NCI-H2107 (cell line): Measurements from ENCODE around the gene OR10J1.
"Not testable (repeated sequence)": the region's sequence is repeated elsewhere in the genome, so short reads cannot be mapped to it uniquely, and the experiment has no call there.

ENCODE experiments used
- DNase-seq: peaks from one replicate; lab custom pipeline; 2025; lab: John Stamatoyannopoulos, UW

OR10J1 gene, protein sequence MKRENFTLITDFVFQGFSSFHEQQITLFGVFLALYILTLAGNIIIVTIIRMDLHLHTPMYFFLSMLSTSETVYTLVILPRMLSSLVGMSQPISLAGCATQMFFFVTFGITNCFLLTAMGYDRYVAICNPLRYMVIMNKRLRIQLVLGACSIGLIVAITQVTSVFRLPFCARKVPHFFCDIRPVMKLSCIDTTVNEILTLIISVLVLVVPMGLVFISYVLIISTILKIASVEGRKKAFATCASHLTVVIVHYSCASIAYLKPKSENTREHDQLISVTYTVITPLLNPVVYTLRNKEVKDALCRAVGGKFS

DNA sequence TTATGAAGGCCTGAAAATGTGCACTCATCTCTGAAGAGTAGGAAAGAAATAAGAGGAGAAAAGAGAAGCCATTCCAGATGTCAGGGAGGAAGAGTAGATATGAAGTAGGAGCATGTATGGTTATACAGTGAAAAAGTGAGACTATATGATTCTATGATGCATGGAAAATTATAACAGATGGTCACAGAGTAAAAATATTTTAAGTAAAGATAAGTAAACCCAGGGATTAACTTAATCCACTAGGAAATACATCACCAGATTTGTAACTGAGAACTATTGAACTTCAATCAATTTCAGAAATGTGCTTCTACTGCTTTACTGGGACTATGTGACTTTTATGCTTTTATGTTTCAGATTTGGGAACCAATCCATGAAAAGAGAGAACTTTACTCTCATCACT is at the start of gene OR10J1:
TSS of gene OR10J1 (plus strand) at position 301 of the 400 bp plus-strand sequence. CDS start at position 371, 70 bp downstream.
- no peak for DNase-seq

DNA sequence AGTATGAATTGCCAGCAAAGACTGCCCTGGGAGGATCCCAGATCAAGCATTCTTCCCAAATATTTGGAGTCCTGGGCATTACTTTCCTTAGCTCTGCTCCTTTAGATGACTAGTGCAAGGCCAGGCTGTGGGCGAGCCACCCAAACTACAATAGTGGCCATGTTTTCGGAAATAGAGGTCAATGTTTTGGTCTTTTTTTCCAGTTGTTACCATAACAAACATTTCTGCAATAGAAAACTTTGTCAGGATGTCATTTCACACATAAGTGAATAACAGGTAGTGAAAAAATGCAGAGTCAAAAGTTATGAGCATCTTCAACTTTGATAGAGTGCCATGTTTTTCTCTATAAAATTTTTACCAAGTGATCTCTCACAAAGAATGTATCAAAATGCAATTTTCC is 32.7 kb upstream of the OR10J1 start:
- DNase-seq: no peak

DNA sequence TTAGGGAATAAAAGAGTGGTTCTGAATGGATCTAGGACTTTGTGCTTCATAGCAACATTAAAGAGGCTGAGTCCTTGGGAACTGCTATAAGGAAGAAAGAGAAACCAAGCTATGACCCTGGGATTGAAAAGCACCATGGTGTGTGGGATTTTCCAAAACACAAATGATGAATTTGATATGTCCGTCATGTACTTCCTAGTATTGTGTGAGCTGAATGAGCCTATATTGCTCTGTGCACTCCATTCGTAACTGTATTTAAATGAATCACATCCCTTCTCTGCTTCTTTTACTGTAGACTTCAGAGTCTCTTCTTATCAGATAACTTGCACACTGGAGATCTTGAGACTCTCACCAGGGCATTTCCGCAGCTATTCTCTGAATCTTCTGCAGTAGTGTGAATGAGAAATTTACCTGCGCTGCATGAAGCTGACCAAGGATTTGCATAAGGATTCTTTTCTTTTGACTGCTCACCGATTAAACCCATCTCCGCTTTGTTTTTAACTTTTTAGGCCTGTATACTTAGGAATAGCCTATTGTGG is 30.6 kb upstream of the OR10J1 start:
- no peak for DNase-seq

DNA sequence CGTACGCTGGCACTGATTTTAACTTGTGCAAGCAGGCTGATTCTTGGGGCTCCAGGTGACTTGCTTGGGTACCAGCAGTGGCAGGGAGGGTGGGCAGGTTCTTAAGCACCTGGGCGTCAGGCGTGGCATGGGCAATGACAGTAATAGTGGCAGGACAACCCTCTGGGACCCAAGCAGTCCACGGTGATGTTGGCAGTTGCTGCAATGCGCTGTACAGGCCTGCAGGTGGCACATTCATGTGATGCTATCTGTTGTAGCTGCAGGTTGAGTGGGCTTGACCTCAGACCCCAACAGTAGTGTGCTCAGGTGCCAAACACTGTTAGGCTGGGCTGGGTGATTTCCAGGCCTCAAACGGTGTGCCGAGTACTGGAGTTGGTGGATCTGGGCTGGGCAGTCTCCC is 17.7 kb upstream of the OR10J1 start:
- DNase-seq: no peak

DNA sequence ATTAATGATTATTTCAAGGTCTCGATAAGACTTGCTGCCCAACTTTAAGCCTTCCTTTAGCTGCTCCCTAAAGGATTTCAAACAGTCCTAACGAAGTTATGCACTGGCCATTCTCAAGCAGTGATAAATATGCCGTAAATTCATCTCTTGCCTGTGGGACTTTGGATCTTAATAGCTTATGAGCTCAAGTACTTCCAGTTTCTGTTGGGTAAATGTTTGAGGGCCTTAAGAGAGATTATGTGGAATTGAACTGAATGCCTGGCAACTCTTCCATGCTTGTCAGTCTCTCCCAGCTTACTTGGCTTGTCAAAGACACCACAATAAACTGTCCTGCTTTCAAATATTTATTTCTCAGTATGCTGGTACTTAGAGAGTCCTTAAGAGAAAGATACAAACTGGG is 11.0 kb upstream of the OR10J1 start:
- no peak for DNase-seq

DNA sequence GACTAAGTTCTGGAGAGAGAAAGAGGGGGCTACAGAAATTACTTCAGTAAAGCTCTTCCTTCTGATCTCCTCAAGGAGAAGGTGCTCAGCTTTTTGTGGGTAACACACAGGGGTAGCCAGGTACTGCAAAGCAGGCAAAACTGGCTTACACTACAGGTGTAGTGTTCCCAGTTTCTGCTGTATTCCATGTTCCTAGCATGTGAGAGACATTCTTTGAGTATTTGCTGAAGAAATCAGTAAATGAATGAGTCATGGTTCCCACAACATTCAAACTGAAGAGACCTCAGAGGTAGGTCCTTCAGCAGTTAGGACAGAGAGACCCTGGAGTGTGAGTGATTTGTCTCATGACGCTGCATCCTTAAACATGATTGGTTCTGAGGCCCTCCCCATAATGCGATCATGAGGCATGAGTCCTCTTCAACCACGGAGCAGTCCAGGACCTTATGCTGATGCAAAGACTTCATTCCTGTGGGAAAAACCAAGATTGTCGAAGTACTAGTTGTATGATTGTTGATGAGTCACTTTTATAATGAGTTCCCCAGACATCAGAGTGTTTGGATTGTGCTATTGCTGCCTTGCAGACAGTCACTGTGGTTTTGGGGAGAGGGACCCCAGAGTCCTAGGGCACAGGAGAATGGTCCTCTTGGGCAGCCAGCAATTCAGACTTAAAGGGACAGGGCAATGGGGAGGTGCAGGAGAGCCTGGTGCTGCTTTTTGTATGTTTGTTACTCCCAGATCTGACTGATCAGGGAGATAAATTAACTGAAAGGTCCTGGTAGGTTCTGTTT is 10.3 kb upstream of the OR10J1 start:
- no peak for DNase-seq

DNA sequence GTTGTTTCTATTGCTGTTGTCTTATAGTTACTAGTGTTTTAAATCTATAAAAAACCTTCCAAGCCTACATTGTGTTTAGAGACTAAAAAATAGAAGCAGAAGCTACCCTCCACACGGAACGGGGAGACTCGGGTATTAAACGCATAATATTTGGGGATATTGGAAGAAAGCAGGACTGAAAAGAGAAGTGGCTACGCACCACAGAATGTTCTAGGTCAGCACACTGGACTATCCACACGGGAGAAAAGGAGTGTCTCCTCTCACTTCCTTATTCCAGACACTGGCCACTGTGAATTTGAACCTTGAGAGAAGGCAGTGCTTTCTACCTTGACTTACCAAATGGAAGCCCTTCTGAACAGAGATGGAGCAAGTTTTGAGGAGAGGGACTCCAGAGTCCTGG is 8.5 kb upstream of the OR10J1 start:
- DNase-seq: no peak

DNA sequence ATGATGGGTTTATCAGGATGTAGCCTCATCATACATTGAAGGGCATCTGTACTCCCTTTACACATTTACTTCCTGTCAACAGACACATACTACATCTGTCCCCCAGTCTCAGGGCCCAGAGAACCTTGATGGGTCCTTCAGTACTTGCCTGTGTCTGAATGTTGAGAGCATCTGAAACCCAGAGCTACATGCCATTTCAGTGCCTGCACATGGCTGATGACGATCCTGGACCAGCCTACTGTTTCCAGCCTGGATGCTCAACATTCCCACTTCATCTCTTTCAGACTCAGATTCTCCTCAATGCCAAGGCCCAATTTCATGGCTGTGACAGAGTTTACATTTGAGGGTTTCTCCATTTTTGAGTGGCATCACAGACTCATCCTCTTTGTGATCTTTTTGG is 7.6 kb upstream of the OR10J1 start, which contains the start of gene OR10J4:
TSS of gene OR10J4 (plus strand) at position 301 of the 400 bp plus-strand sequence.
- DNase-seq: no peak

DNA sequence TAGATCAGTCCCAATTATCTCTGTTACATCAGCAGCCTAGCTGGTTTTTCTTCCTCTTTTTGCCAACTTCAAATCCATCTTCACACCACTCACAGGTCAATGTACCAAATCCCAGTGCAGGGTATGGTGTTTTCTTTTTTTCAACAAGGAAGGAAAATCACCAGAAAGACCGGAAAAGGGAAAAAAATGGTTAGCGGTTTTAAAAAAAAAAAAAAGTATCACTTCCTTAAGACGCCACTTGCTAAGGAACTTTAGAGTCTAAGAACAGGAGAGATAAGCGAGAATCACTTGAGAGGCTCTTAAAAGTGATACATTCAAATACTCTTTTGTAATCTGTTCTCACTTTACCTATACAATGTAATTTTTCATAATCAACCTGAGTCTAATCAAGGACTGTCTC is 3.1 kb upstream of the OR10J1 start:
- DNase-seq: no peak

DNA sequence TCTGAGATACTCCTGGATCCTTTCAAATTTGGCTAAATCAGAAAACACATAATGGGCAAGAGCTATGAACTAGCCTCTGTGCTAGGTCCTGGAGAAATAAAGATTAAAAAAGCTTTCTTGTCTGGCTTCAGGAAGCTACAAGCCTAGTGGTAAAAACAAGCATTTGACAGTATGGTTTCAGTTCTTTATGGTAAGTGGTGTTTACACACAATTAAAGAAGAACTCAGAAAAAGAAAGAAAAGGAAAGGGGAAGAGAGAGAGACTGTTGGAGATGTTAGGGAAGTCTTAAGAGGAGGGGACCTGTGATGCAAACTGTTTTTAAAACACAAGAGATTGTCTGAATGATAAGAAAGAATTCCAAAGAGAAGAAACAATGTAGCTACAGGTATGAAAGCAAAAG is 1.8 kb downstream of the OR10J1 start:
- no peak for DNase-seq

DNA sequence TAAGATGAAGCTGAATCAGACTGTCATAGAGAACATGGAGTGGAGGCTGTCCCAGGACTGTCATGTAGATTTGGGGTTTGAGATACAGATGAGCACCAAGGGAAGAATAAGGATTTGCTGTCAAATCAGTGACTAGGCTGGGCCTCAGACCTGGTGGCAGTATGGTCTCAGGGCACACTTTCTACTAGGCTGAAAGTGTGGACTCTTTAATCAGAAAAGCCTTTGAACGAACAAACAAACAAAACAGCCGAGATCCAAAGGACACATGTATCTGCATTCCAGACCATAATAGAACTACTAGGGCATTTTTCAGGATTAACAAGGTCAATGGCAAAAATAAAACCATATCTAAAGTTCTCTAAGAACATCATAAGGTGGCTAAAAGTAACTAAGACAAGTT is 2.9 kb downstream of the OR10J1 start:
- DNase-seq: no peak

DNA sequence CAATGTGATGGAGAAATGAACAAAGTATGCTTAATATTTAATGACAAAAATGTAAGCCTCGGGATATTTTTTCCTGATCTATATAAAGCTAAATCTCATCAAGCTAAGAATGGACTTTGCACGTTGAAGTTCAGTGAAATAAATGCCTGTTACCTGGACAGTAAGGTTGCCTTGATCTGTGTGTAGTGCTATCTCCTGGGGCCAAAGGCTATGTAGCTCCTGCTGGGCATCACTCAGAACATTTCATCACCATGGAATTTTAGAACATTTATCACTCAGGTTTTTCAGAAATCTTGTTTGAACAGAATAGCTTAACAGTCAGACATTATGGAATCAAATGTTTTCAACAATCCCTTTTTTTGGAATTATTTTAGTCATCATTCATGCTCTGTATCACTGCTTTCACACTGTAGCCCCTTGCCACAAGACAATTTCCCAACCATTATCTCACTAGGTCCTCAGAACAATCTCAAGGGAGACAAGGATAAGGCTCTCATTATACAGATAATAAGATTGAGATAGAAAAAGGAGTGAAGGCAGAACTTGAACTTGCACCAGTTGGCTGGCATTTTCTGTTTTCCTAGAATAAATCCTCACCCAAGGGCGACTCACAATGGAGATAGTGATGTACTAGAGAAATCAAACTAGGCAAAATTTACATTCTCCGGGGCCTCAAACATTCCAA is 3.7 kb downstream of the OR10J1 start:
- no peak for DNase-seq

DNA sequence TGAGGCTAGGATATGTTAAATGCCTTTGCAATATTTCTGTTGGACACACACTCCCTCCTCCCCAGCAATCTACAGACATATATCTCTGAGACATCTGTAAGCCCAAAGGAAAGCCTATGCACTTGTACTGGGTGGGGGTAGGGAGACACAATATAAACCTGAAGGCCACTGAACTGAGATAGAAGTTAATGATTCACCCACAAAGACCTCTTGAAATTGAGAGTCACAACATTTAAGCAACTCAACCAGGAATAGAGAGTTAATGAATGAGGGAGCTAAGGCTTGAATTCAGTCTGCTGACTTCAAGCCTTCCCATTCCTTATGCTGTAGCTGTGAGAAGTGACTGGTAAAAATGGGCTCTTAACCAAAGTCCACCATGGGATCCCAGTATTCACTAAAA is 5.0 kb downstream of the OR10J1 start:
- no peak for DNase-seq

DNA sequence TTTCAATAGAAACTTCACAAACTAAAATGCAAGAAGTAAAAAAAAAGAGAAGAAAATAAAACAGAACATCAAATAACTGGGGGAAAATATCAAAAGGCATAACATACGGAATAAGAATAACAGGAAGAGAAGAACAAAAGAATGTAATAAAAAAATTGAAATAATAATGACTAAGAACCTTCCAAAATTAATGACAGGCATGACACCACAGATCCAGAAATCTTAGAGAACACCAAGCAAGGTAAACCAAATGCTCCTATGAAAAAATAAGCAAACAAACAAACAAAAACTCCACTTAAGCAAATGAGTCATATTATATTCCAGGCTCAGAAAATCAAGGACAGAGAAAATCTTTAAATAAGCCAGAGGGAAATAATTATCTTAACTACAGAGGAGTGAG is 8.7 kb downstream of the OR10J1 start:
- DNase-seq: no peak

DNA sequence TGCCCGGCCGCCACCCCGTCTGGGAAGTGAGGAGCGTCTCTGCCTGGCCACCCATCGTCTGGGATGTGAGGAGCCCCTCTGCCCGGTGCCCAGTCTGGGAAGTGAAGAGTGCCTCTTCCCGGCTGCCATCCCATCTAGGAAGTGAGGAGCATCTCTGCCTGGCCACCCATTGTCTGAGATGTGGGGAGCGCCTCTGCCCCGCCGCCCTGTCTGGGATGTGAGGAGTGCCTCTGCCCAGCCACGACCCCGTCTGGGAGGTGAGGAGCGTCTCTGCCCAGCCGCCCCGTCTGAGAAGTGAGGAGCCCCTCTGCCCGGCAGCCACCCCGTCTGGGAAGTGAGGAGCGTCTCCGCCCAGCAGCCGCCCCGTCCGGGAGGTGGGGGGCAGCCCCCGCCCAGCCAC is 10.1 kb downstream of the OR10J1 start:
- DNase-seq: not testable (repeated sequence)

DNA sequence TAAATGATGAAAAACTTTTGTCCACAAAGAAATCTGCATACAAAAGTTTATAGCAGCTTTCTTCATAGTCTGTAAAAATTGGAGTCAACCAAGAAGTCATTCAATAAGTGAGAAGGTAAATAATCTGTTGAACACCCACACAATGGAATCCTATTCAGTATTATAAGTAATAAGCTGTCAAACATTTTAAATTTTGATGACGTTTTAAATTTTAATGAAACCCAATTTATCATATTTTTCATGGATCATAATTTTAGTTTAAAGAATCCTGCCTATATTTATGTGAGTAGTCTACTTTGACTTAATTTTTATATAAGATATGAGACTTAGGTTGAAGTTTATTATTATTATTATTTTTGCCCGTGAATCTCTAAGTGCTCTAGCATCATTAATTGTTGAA is 20.0 kb downstream of the OR10J1 start:
- DNase-seq: no peak

DNA sequence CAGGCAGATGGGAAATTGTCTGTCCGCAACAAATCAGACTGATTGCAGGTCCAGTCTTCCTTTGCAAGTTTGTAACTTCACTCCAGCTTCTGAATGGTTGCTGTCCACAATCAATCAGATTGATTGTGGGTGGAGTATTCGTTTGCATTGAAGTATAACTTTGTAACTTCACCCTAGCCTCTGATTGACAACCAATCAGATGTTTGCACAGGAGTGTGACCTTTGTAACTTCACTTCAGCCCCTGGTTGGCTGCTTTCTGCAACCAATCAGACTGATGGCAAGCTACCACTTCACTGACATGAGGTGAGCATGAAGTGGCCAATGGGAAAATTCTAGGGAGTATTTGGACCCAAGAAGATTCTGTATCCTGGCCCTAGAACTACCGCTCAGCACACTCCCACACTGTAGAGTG is 25.7 kb downstream of the OR10J1 start:
- no peak for DNase-seq

DNA sequence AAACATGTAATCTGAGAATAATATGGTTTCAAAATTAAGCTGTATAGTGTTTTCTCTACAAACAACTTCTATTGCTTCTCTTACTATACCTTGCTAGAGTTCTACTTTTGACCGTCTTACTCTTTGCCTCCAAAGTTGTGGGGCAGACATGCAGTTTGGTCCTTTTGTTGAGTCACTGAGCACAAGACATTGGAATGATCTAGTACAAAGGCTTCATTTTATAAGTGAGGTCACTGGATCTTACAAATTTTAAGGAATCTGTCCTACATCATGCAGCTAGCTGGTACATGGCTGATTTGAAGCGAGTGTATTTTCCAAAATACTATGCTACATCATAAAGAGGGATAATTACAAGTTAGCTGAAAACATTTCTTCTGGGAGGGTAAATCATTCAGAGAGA is 28.8 kb downstream of the OR10J1 start:
- DNase-seq: no peak

DNA sequence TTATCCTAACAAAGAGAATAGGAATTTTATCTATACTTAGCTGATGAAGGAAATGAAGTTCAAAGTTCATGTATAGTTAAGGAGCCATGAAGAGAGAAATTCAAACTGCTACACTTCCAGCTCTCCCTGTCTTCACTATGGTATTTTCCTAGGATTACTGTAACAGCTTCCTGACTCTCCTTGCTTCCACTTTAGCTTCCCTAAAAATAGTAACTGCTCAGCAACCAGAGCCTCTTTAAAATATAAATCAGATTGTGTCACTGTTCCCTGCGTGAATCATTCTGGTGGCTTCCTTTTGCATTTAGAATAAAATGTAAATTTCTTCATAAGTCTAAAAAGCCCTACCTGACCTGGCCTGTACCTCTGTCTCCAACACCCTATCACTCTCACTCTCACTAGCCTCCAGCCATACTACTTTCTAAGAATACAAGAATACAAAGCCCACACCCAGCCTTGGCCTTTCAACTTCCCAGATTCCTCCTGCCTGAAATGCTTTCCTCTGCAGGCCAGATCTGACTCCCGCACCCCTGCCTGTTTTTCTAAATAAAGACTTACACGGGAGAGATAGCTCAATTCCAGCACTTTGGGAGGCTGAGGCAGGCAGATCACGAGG is 30.5 kb downstream of the OR10J1 start:
- DNase-seq: no peak

DNA sequence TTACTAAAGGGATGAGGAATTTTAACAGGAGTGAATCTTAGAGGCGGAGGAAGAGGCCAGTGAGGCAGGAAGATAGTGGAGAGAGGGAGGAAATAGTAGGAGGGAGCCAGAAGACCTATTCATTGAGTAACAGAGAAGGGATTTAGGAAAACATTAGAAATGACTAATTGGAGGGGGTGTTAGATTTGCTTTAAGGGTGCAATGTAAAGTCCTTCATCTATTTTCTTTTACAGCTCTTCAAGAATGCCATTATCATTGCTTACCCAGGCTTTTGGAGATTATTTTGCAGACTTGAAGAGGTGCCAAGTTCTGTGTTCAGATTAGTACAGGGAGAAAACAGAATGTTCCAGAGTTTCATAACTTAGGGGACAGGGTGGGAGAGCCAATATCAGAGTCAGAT is 33.8 kb downstream of the OR10J1 start:
- DNase-seq: no peak

DNA sequence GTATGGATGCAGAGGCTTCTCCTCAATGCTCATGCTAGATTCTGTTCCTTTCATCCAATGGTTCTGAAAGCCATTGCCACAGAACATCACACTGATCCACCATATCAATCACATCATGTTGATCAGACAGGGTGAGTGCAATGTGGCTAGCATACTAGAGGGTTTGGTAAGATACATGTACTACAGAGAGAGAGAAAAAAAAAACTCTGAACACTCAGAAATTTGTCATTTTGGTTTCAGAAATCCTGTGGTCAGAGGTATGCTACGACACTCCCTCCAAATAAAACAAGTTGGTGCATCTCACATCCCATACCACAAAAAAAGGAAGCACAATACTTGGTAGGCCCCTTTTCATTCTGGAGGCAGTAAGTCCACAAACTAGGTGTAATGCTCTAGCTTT is 35.4 kb downstream of the OR10J1 start:
- DNase-seq: no peak

DNA sequence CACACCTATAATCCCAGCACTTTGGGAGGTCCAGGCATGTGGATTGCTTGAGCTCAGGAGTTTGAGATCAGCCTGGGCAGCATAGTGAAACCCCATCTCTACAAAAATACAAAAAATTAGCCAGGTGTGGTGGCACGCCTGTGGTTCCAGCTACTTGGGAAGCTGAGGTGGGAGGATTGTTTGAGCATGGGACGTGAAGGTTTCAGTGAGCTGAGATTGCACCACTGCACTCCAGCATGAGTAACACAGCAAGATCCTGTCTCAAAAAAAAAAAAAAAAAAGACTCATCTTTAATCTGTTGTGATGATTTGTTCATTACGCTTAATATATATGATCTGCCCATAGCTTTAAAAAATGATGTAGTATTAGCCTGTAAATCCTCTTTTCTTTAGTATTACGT is 44.0 kb downstream of the OR10J1 start:
- DNase-seq: no peak
